SK-N-SH treated with all-trans-retinoic acid at 6 μM for 48 hours (cell line): ENCODE results near the gene KCNIP1.

Experiments
- ATAC-seq: fragments of 200-7000 bp; cut with Tn5 transposase; 3 replicates; pipeline ENCODE4 v1.9.1; 2020; ENCODE audit warnings: mild to moderate bottlenecking, moderate library complexity
- ARNTL ChIP-seq: fragments of 450-650 bp; formaldehyde crosslinking; IDR thresholded peaks from 2 replicates; pipeline ENCODE4 v1.5.0; 2020; ENCODE audit warnings: low read depth, mild to moderate bottlenecking, moderate library complexity, borderline replicate concordance
- BACH2 ChIP-seq: fragments of 250-450 bp; sonication (Bioruptor Pico); IDR thresholded peaks from 2 replicates; pipeline ENCODE4 v1.9.0; 2021; ENCODE audit warnings: mild to moderate bottlenecking, borderline replicate concordance
- CREB5 ChIP-seq: fragments of 250-450 bp; sonication (Bioruptor Pico); IDR thresholded peaks from 2 replicates; pipeline ENCODE4 v1.5.1; 2020; ENCODE audit warnings: low read depth, mild to moderate bottlenecking, moderate library complexity
- CSDC2 ChIP-seq: fragments of 250-450 bp; sonication (Bioruptor Pico); IDR thresholded peaks from 2 replicates; pipeline ENCODE4 v1.5.0; 2020; ENCODE audit warnings: mild to moderate bottlenecking, moderate library complexity
- ESRRG ChIP-seq: fragments of 250-450 bp; sonication (Bioruptor Pico); IDR thresholded peaks from 2 replicates; pipeline ENCODE4 v1.6.1; 2021; ENCODE audit warnings: mild to moderate bottlenecking
- GLIS3 ChIP-seq: fragments of 250-450 bp; sonication (Bioruptor Pico); IDR thresholded peaks from 2 replicates; pipeline ENCODE4 v1.5.0; 2020; ENCODE audit warnings: mild to moderate bottlenecking, moderate library complexity
- ISL1 ChIP-seq: fragments of 250-450 bp; sonication (Bioruptor Pico); IDR thresholded peaks from 2 replicates; pipeline ENCODE4 v2.1.2; 2022; ENCODE audit warnings: mild to moderate bottlenecking, moderate library complexity
- OSR1 ChIP-seq: fragments of 250-450 bp; sonication (Bioruptor Pico); IDR thresholded peaks from 2 replicates; pipeline ENCODE4 v1.8.0; 2022; ENCODE audit warnings: moderate library complexity, mild to moderate bottlenecking, inconsistent platforms
- POU6F1 ChIP-seq: fragments of 250-450 bp; sonication (Bioruptor Pico); IDR thresholded peaks from 2 replicates; pipeline ENCODE4 v1.8.0; 2021; ENCODE audit warnings: low read depth, mild to moderate bottlenecking, moderate library complexity, borderline replicate concordance
- PPARA ChIP-seq: fragments of 250-450 bp; sonication (Bioruptor Pico); IDR thresholded peaks from 2 replicates; pipeline ENCODE4 v1.5.0; 2020; ENCODE audit warnings: mild to moderate bottlenecking, borderline replicate concordance
- RARB ChIP-seq: fragments of 250-450 bp; sonication (Bioruptor Pico); IDR thresholded peaks from 2 replicates; pipeline ENCODE4 v1.8.0; 2021; ENCODE audit warnings: mild to moderate bottlenecking, moderate library complexity
- SNAI2 ChIP-seq: fragments of 250-450 bp; sonication (Bioruptor Pico); IDR thresholded peaks from 2 replicates; pipeline ENCODE4 v1.5.0; 2020; ENCODE audit warnings: mild to moderate bottlenecking, moderate library complexity
- TCF4 ChIP-seq: fragments of 250-450 bp; sonication (Bioruptor Pico); IDR thresholded peaks from 2 replicates; pipeline ENCODE4 v1.8.0; 2021; ENCODE audit warnings: mild to moderate bottlenecking, moderate library complexity, borderline replicate concordance
- TOX ChIP-seq: fragments of 250-450 bp; sonication (Bioruptor Pico); IDR thresholded peaks from 2 replicates; pipeline ENCODE4 v1.8.0; 2021; ENCODE audit warnings: mild to moderate bottlenecking, moderate library complexity, borderline replicate concordance
- ZC3H10 ChIP-seq: fragments of 250-450 bp; sonication (Bioruptor Pico); IDR thresholded peaks from 2 replicates; pipeline ENCODE4 v1.5.1; 2021; ENCODE audit warnings: mild to moderate bottlenecking, moderate library complexity
- ZFP3 ChIP-seq: fragments of 250-450 bp; sonication (Bioruptor Pico); IDR thresholded peaks from 2 replicates; pipeline ENCODE4 v1.5.0; 2020; ENCODE audit warnings: mild to moderate bottlenecking, moderate library complexity
- ZFP30 ChIP-seq: fragments of 450-650 bp; formaldehyde crosslinking; IDR thresholded peaks from 2 replicates; pipeline ENCODE4 v1.5.0; 2022; ENCODE audit warnings: mild to moderate bottlenecking, moderate library complexity
- ZNF565 ChIP-seq: fragments of 450-650 bp; formaldehyde crosslinking; conservative IDR thresholded peaks from 2 replicates; pipeline ENCODE4 v1.5.0; 2020; ENCODE audit warnings: low read depth, mild to moderate bottlenecking, moderate library complexity
- ZNF70 ChIP-seq: fragments of 450-650 bp; formaldehyde crosslinking; IDR thresholded peaks from 2 replicates; pipeline ENCODE4 v1.5.0; 2020; ENCODE audit warnings: mild to moderate bottlenecking, moderate library complexity
- ZNF8 ChIP-seq: fragments of 450-650 bp; formaldehyde crosslinking; IDR thresholded peaks from 2 replicates; pipeline ENCODE4 v1.5.0; 2020; ENCODE audit warnings: mild to moderate bottlenecking, moderate library complexity
- TF ChIP-seq, protein P1 (sequence below): fragments of 250-450 bp; sonication (Bioruptor Pico); IDR thresholded peaks from 2 replicates; pipeline ENCODE4 v1.5.0; 2020; ENCODE audit warnings: mild to moderate bottlenecking, moderate library complexity
- TF ChIP-seq, protein P2 (sequence below): fragments of 250-450 bp; sonication (Bioruptor Pico); IDR thresholded peaks from 2 replicates; pipeline ENCODE4 v1.5.1; 2021; ENCODE audit warnings: mild to moderate bottlenecking, moderate library complexity
- TF ChIP-seq, protein P3 (sequence below): fragments of 250-450 bp; sonication (Bioruptor Pico); IDR thresholded peaks from 2 replicates; pipeline ENCODE4 v1.8.0; 2020; ENCODE audit warnings: mild to moderate bottlenecking, moderate library complexity, borderline replicate concordance

The KCNIP1 gene

DNA sequence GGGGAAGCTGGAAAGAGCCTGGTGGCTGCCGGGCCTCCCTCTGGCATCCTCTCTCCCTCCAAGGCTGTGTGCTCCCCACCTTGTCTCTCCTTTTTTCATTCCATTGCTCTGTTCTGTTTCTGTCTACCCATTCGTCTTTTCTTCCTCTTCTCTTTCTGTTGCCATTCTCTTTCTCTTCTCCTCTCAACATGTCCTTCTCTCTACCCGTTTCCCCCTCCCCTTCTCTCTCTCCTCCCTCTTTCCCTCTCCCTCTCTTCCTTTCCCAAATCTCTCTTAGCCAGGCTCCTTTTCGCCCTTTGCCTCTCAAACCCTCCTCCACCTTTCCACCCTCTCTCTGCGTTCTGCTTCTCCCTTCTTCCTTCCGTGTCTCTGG lies 19.4 kb upstream of the KCNIP1 start:
- TF ChIP-seq CSDC2 = no peak
- no peak for TF ChIP-seq SNAI2 (CRISPR knock-in tag)
- no peak for TF ChIP-seq CREB5
- TF ChIP-seq GLIS3 = no peak
- no peak for TF ChIP-seq TCF4 (CRISPR knock-in tag)
- no peak for TF ChIP-seq ESRRG (CRISPR knock-in tag)
- no peak for TF ChIP-seq ZNF8
- no peak for TF ChIP-seq RARB (CRISPR knock-in tag)
- TF ChIP-seq POU6F1 (CRISPR knock-in tag) = no peak
- TF ChIP-seq PPARA (CRISPR knock-in tag) = no peak
- TF ChIP-seq ZFP30 = no peak
- no peak for TF ChIP-seq ZNF70
- TF ChIP-seq ZC3H10 (CRISPR knock-in tag) = no peak
- TF ChIP-seq BACH2 = no peak
- no peak for TF ChIP-seq ZFP3 (CRISPR knock-in tag)
- no peak for TF ChIP-seq ZNF565 (CRISPR knock-in tag)
- no peak; the same call in 2 of the 3 replicates for ATAC-seq

DNA sequence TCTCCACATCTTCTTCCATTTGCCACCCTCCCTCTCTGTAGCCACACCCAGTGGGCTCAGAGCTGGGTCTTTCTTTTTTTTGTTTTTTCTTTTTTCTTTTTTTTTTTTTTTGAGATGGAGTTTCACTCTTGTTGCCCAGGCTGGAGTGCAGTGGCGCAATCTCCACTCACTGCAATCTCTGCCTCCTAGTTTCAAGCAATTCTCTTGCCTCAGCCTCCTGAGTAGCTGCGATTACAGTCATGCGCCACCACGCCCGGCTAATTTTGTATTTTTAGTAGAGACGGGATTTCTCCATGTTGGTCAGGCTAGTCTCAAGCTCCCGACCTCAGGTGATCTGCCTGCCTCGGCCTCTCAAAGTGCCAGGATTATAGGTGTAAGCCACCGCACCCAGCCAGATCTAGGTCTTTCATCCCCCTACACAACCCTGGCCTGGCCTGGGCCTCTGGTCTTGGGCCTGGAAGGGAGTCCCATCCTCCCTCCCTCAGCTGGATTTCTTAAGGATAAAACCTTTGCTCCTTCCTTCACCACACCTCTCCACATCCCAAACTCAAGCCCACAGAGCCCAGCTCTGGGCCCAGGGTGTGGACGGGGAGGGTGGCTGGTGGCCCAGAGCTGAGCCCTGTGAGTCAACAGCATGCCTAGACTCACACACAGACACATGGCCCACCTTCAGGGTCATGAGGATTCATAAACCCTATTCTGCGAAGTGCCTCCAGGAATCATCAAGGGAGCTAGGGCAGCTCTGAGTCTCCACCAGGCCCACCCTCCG lies 18.8 kb upstream of the KCNIP1 start:
- ATAC-seq = no peak
- TF ChIP-seq ZNF70 = no peak
- TF ChIP-seq RARB (CRISPR knock-in tag) = no peak
- TF ChIP-seq CSDC2 = no peak
- no peak for TF ChIP-seq ISL1 (CRISPR knock-in tag)
- TF ChIP-seq OSR1 (CRISPR knock-in tag) = no peak
- no peak for TF ChIP-seq TOX (CRISPR knock-in tag)
- TF ChIP-seq CREB5 = no peak
- no peak for TF ChIP-seq ZNF8
- no peak for TF ChIP-seq PPARA (CRISPR knock-in tag)
- TF ChIP-seq SNAI2 (CRISPR knock-in tag) = no peak
- no peak for TF ChIP-seq BACH2
- no peak for TF ChIP-seq ARNTL (CRISPR knock-in tag)
- no peak for TF ChIP-seq TCF4 (CRISPR knock-in tag)
- TF ChIP-seq, protein P1, sequence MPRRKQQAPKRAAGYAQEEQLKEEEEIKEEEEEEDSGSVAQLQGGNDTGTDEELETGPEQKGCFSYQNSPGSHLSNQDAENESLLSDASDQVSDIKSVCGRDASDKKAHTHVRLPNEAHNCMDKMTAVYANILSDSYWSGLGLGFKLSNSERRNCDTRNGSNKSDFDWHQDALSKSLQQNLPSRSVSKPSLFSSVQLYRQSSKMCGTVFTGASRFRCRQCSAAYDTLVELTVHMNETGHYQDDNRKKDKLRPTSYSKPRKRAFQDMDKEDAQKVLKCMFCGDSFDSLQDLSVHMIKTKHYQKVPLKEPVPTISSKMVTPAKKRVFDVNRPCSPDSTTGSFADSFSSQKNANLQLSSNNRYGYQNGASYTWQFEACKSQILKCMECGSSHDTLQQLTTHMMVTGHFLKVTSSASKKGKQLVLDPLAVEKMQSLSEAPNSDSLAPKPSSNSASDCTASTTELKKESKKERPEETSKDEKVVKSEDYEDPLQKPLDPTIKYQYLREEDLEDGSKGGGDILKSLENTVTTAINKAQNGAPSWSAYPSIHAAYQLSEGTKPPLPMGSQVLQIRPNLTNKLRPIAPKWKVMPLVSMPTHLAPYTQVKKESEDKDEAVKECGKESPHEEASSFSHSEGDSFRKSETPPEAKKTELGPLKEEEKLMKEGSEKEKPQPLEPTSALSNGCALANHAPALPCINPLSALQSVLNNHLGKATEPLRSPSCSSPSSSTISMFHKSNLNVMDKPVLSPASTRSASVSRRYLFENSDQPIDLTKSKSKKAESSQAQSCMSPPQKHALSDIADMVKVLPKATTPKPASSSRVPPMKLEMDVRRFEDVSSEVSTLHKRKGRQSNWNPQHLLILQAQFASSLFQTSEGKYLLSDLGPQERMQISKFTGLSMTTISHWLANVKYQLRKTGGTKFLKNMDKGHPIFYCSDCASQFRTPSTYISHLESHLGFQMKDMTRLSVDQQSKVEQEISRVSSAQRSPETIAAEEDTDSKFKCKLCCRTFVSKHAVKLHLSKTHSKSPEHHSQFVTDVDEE (CRISPR knock-in tag) = no peak
- TF ChIP-seq, protein P2, sequence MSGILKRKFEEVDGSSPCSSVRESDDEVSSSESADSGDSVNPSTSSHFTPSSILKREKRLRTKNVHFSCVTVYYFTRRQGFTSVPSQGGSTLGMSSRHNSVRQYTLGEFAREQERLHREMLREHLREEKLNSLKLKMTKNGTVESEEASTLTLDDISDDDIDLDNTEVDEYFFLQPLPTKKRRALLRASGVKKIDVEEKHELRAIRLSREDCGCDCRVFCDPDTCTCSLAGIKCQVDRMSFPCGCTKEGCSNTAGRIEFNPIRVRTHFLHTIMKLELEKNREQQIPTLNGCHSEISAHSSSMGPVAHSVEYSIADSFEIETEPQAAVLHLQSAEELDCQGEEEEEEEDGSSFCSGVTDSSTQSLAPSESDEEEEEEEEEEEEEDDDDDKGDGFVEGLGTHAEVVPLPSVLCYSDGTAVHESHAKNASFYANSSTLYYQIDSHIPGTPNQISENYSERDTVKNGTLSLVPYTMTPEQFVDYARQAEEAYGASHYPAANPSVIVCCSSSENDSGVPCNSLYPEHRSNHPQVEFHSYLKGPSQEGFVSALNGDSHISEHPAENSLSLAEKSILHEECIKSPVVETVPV (CRISPR knock-in tag) = no peak
- TF ChIP-seq, protein P3, sequence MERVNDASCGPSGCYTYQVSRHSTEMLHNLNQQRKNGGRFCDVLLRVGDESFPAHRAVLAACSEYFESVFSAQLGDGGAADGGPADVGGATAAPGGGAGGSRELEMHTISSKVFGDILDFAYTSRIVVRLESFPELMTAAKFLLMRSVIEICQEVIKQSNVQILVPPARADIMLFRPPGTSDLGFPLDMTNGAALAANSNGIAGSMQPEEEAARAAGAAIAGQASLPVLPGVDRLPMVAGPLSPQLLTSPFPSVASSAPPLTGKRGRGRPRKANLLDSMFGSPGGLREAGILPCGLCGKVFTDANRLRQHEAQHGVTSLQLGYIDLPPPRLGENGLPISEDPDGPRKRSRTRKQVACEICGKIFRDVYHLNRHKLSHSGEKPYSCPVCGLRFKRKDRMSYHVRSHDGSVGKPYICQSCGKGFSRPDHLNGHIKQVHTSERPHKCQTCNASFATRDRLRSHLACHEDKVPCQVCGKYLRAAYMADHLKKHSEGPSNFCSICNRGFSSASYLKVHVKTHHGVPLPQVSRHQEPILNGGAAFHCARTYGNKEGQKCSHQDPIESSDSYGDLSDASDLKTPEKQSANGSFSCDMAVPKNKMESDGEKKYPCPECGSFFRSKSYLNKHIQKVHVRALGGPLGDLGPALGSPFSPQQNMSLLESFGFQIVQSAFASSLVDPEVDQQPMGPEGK (CRISPR knock-in tag) = no peak
- TF ChIP-seq ZFP3 (CRISPR knock-in tag) = no peak
- TF ChIP-seq, all 23 proteins: peak for 0
